Measurements from ENCODE around the gene CIDEA.

DNA sequence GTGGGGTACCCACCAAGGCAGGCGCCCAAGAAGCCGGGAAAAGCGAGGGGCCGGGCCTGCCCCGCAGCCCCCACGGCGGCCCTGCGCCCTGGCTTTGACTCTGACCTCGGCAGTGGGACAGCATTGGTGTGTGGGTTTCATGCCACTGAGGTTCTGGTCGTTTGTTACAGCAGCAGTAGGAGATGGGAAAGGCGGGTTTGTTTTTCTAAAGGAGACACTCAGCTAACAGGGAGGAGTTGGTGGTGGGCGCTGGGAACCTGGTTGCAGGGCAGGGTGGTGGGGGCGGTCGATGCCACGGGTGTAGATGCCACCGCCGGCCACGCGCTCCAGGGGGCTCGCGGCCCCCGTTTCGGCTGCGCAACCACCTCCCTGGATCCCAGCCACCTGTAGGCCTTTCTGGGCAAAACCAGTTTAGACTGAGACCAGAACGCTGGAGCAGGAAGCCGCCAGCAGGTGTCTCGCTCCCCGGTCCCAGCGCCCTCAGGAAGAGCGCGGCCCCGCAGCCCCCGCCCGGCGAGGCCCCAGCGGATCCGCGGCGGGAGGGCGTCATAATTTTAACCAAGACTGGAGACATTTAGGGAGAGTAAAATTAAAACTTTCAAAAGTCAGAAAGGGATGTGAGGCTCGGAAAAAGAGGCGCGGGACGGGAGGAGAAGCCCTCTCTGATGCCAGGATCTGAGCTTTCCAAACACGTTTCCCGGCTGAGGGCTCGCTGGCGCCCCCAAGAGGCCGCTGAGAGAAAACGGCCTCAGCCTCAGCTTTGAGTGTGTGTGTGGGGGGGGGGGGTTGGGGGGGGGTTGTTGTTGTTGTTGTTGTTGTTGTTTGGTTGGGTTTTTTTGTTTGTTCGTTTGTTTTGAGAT is 17.4 kb downstream of the CIDEA start:
- TF ChIP-seq CTCF (IDR thresholded peaks at IDR 0.05; ENCODE audit: low read depth, low read length): peak; percentile 53
- no peak for TF ChIP-seq EZH2phosphoT487 (IDR thresholded peaks at IDR 0.05; ENCODE audit: low read depth)

Measured in OCI-LY3 (cell line).